Liver (tissue), 9 donors: Measurements from ENCODE around the gene IQCH. TPM values are rescaled to one million over a fixed set of nuclear protein-coding genes. Genes with fewer than 3 reads are reported as not detected.

Experiments used
- DNase-seq: peaks from one replicate; pipeline ENCODE4 v3.0.0-alpha.2; 2017; ENCODE audit warnings: low spot score
- H3K27ac ChIP-seq, 2 donors: one replicate each; pipeline ENCODE4 v1.7.0; 2013; ENCODE audit warnings: inconsistent platforms in 2 of 2, low read length in 2 of 2, control low read depth in 1 of 2, low read depth in 1 of 2, mild to moderate bottlenecking in 1 of 2
- H3K27me3 ChIP-seq, 4 donors: one replicate each; pipeline versions ENCODE4 v1.6.1 to v1.7.0; 2013; ENCODE audit warnings: low read length in 3 of 4, inconsistent platforms in 1 of 4, mild to moderate bottlenecking in 1 of 4, moderate library complexity in 1 of 4; ENCODE audit not compliant: control insufficient read depth in 4 of 4, insufficient read depth in 4 of 4
- H3K36me3 ChIP-seq, 4 donors: one replicate each; pipeline versions ENCODE4 v1.6.1 to v1.7.0; 2013; ENCODE audit warnings: low read length in 3 of 4, mild to moderate bottlenecking in 3 of 4, low read depth in 1 of 4, moderate library complexity in 1 of 4; ENCODE audit not compliant: control insufficient read depth in 4 of 4, insufficient read depth in 3 of 4
- H3K4me1 ChIP-seq, 4 donors: one replicate each; pipeline versions ENCODE4 v1.6.1 to v1.7.0; 2013; ENCODE audit warnings: low read length in 3 of 4, mild to moderate bottlenecking in 3 of 4, moderate library complexity in 1 of 4; ENCODE audit not compliant: control insufficient read depth in 4 of 4, insufficient read depth in 4 of 4
- H3K4me3 ChIP-seq, 3 donors: one replicate each; pipeline versions ENCODE4 v1.6.1 to v1.7.0; 2013; ENCODE audit warnings: low read length in 3 of 3, control low read depth in 1 of 3, low read depth in 1 of 3, mild to moderate bottlenecking in 1 of 3
- H3K9ac ChIP-seq, 2 donors: one replicate each; pipeline ENCODE4 v1.7.0; 2013; ENCODE audit warnings: low read length in 2 of 2, mild to moderate bottlenecking in 2 of 2, moderate library complexity in 2 of 2, control low read depth in 1 of 2, low read depth in 1 of 2
- H3K9me3 ChIP-seq, 4 donors: one replicate each; pipeline versions ENCODE4 v1.6.1 to v1.7.0; 2013; ENCODE audit warnings: low read length in 3 of 4; ENCODE audit not compliant: control insufficient read depth in 4 of 4
- EGR1 ChIP-seq, 2 donors: IDR thresholded peaks; 2 replicates each; pipeline ENCODE4 v1.6.1; 2016 to 2018; ENCODE audit warnings: antibody characterized with exemption in 2 of 2, low read depth in 2 of 2
- FOXA1 ChIP-seq: IDR thresholded peaks from 2 replicates; pipeline ENCODE4 v1.6.1; 2016; ENCODE audit warnings: antibody characterized with exemption
- FOXA2 ChIP-seq: IDR thresholded peaks from 2 replicates; pipeline ENCODE4 v1.6.1; 2016; ENCODE audit warnings: antibody characterized with exemption
- HNF4A ChIP-seq, 2 donors: conservative IDR thresholded peaks; 2 replicates each; pipeline ENCODE4 v1.6.1; 2016; ENCODE audit warnings: antibody characterized with exemption in 2 of 2, mild to moderate bottlenecking in 2 of 2
- HNF4G ChIP-seq: IDR thresholded peaks from 2 replicates; pipeline ENCODE4 v1.6.1; 2016; ENCODE audit warnings: antibody characterized with exemption
- JUND ChIP-seq, 2 donors: IDR thresholded peaks; 2 replicates each; pipeline ENCODE4 v1.6.1; 2016; ENCODE audit warnings: antibody characterized with exemption in 2 of 2
- NR2F2 ChIP-seq: IDR thresholded peaks from 2 replicates; pipeline ENCODE4 v1.6.1; 2016; ENCODE audit warnings: antibody characterized with exemption
- RAD21 ChIP-seq, 2 donors: IDR thresholded peaks; 2 replicates each; pipeline ENCODE4 v1.6.1; 2016; ENCODE audit warnings: antibody characterized with exemption in 2 of 2, mild to moderate bottlenecking in 2 of 2
- RXRA ChIP-seq, 2 donors: IDR thresholded peaks; 2 replicates each; pipeline ENCODE4 v1.6.1; 2017 to 2018; ENCODE audit warnings: antibody characterized with exemption in 2 of 2, mild to moderate bottlenecking in 1 of 2
- SP1 ChIP-seq: IDR thresholded peaks from 2 replicates; pipeline ENCODE4 v1.6.1; 2018; ENCODE audit warnings: antibody characterized with exemption, mild to moderate bottlenecking
- TAF1 ChIP-seq: conservative IDR thresholded peaks from 2 replicates; pipeline ENCODE4 v1.6.1; 2016; ENCODE audit warnings: antibody characterized with exemption, mild to moderate bottlenecking
- YY1 ChIP-seq: IDR thresholded peaks from 2 replicates; pipeline ENCODE4 v1.6.1; 2016; ENCODE audit warnings: antibody characterized with exemption, mild to moderate bottlenecking
- WGBS: extraction: QIAGEN DNeasy Blood & Tissue Kit; methylation state at CpG from one replicate; pipeline ENCODE4 v1.1.7; 2013; 5-methylcytosine and 5-hydroxymethylcytosine counted together
- polyA plus RNA-seq, 2 donors: library from polyadenylated mRNA; stranded (reverse) in 1 of 2; unstranded in 1 of 2; fragments of 200-250 nt in 1 of 2; fragments of >200 nt in 1 of 2; fragmentation: Nextera tagmentation in 1 of 2; extraction: Ambion mirVana in 1 of 2; gene quantifications; one replicate each; pipeline versions ENCODE4 v1.2.1 to v1.2.3, GENCODE V29; 2013 to 2015
- total RNA-seq, 2 donors: library from RNA; depleted of rRNA; stranded (reverse); fragments of >200 nt; gene quantifications; one replicate each; pipeline ENCODE4 v1.2.3, GENCODE V29; 2014
- TF ChIP-seq, protein P1 (sequence below): IDR thresholded peaks from 2 replicates; pipeline ENCODE4 v1.6.1; 2016; ENCODE audit warnings: antibody characterized with exemption
- TF ChIP-seq, protein P2 (sequence below): IDR thresholded peaks from 2 replicates; pipeline ENCODE4 v1.6.1; 2016; ENCODE audit warnings: antibody characterized with exemption
- TF ChIP-seq, protein P3 (sequence below): IDR thresholded peaks from 2 replicates; pipeline ENCODE4 v1.6.1; 2016; ENCODE audit warnings: antibody characterized with exemption
- TF ChIP-seq, protein P4 (sequence below): IDR thresholded peaks from 2 replicates; pipeline ENCODE4 v1.6.1; 2016; ENCODE audit warnings: antibody characterized with exemption, mild to moderate bottlenecking
- donor health status: healthy.
- donor health status: healthy.
- donor health status: healthy.
- donor health status: healthy.
- donor health status: healthy.

Gene IQCH
- total and polyA plus RNA-seq, 4 donors, result 0.23 to 1.6 (median 0.86) TPM

- no peak for TF ChIP-seq HNF4A (conservative IDR thresholded peaks at IDR 0.05)
- no peak for TF ChIP-seq FOXA2
- TF ChIP-seq, protein P1, sequence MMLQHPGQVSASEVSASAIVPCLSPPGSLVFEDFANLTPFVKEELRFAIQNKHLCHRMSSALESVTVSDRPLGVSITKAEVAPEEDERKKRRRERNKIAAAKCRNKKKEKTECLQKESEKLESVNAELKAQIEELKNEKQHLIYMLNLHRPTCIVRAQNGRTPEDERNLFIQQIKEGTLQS, result no peak
- TF ChIP-seq JUND (IDR thresholded peaks at IDR 0.05), result no peak
- no peak for TF ChIP-seq RAD21 (IDR thresholded peaks at IDR 0.05)
- TF ChIP-seq, protein P2, sequence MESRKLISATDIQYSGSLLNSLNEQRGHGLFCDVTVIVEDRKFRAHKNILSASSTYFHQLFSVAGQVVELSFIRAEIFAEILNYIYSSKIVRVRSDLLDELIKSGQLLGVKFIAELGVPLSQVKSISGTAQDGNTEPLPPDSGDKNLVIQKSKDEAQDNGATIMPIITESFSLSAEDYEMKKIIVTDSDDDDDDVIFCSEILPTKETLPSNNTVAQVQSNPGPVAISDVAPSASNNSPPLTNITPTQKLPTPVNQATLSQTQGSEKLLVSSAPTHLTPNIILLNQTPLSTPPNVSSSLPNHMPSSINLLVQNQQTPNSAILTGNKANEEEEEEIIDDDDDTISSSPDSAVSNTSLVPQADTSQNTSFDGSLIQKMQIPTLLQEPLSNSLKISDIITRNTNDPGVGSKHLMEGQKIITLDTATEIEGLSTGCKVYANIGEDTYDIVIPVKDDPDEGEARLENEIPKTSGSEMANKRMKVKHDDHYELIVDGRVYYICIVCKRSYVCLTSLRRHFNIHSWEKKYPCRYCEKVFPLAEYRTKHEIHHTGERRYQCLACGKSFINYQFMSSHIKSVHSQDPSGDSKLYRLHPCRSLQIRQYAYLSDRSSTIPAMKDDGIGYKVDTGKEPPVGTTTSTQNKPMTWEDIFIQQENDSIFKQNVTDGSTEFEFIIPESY, result no peak
- no peak for TF ChIP-seq FOXA1
- TF ChIP-seq HNF4G, result no peak
- no peak for TF ChIP-seq TAF1
- TF ChIP-seq YY1, result no peak
- no peak for TF ChIP-seq EGR1 (IDR thresholded peaks at IDR 0.05; ENCODE audit: low read depth in 2 of 2)
- TF ChIP-seq SP1, result no peak
- no peak for TF ChIP-seq NR2F2
- TF ChIP-seq, protein P3, sequence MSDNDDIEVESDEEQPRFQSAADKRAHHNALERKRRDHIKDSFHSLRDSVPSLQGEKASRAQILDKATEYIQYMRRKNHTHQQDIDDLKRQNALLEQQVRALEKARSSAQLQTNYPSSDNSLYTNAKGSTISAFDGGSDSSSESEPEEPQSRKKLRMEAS, result no peak
- TF ChIP-seq, protein P4, sequence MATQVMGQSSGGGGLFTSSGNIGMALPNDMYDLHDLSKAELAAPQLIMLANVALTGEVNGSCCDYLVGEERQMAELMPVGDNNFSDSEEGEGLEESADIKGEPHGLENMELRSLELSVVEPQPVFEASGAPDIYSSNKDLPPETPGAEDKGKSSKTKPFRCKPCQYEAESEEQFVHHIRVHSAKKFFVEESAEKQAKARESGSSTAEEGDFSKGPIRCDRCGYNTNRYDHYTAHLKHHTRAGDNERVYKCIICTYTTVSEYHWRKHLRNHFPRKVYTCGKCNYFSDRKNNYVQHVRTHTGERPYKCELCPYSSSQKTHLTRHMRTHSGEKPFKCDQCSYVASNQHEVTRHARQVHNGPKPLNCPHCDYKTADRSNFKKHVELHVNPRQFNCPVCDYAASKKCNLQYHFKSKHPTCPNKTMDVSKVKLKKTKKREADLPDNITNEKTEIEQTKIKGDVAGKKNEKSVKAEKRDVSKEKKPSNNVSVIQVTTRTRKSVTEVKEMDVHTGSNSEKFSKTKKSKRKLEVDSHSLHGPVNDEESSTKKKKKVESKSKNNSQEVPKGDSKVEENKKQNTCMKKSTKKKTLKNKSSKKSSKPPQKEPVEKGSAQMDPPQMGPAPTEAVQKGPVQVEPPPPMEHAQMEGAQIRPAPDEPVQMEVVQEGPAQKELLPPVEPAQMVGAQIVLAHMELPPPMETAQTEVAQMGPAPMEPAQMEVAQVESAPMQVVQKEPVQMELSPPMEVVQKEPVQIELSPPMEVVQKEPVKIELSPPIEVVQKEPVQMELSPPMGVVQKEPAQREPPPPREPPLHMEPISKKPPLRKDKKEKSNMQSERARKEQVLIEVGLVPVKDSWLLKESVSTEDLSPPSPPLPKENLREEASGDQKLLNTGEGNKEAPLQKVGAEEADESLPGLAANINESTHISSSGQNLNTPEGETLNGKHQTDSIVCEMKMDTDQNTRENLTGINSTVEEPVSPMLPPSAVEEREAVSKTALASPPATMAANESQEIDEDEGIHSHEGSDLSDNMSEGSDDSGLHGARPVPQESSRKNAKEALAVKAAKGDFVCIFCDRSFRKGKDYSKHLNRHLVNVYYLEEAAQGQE, result no peak
- H3K9ac ChIP-seq, result no peak overlapping the region
- H3K27me3 ChIP-seq, result no peaks in the 10 kb centered on the region
- H3K4me3 ChIP-seq, result no peak overlapping the region
- peaks cover 0 to 1% (median 0%) of the 10 kb centered on the region in 4 donors for H3K4me1 ChIP-seq
- no peaks in the 10 kb centered on the region for H3K9me3 ChIP-seq
- 86% methylated on average over 5 of the region's 5 CpGs for WGBS
- no peaks in the 10 kb centered on the region for H3K36me3 ChIP-seq
- no peak overlapping the region for H3K27ac ChIP-seq
- DNase-seq, result no peak
These were observed 250.2 kb downstream of the IQCH start for GRCh38 chr15:67504796-67505195.

- Histone ChIP-seq H3K9me3 (no peaks in the 10 kb centered on the region), H3K27ac (no peak overlapping the region), H3K4me3 (no peak overlapping the region), H3K27me3 (no peaks in the 10 kb centered on the region), H3K4me1 (peaks cover 0 to 1% (median 0%) of the 10 kb centered on the region in 4 donors), H3K9ac (no peak overlapping the region), H3K36me3 (peaks cover 0 to 4% (median 2%) of the 10 kb centered on the region in 4 donors)
- no peak for TF ChIP-seq JUND (IDR thresholded peaks at IDR 0.05)
- no peak for TF ChIP-seq SP1
- TF ChIP-seq NR2F2, result no peak
- TF ChIP-seq RAD21 (IDR thresholded peaks at IDR 0.05), result no peak
- no peak for TF ChIP-seq HNF4G
- TF ChIP-seq, protein P4, result no peak
- TF ChIP-seq RXRA (IDR thresholded peaks at IDR 0.05), result no peak
- TF ChIP-seq, protein P1, result no peak
- TF ChIP-seq FOXA1, result no peak
- TF ChIP-seq, protein P2, result no peak
- 80% methylated on average over 5 of the region's 5 CpGs for WGBS
- no peak for DNase-seq
These were observed 251.3 kb downstream of the IQCH start for GRCh38 chr15:67505675-67506572.
